Measurements from ENCODE around the gene E2F1.

E2F1 gene
- long read RNA-seq, partial matches to known transcripts, result 5 of 17 reads
- long read RNA-seq, other reads (novel, unspliced or antisense), result 11 of 17 reads

- H3K27me3 ChIP-seq (ENCODE audit: insufficient read depth, poor library complexity, severe bottlenecking), result no peaks in the 10 kb centered on the region
- peak within 1 kb of the TSS; percentile 62 for H3K27ac ChIP-seq (replicated peaks)
- DNase-seq (ENCODE audit: low read depth in 1 of 2, low spot score in 1 of 2), result peak; percentile 74 to 96
- H3K4me3 ChIP-seq (replicated peaks; ENCODE audit: insufficient read depth, low read length), result peak within 1 kb of the TSS; percentile 75
- TF ChIP-seq POLR2AphosphoS5 (IDR thresholded peaks at IDR 0.05; ENCODE audit: low read depth) (peak; percentile 60; the same call in 1 of the 2 replicates), SPI1 (IDR thresholded peaks at IDR 0.05; ENCODE audit: borderline replicate concordance, low read depth) (no peak), GABPA (IDR thresholded peaks at IDR 0.05; ENCODE audit: low read depth) (no peak)
These were observed at the start of gene E2F1 for GRCh38 chr20:33686100-33686983. TSS of gene E2F1 (minus strand) at chr20:33686385. CDS start at chr20:33686264, 121 bp downstream.

GRCh38 chr20:33733654-33734576 lies 47.7 kb upstream of the E2F1 start:
- H3K27ac ChIP-seq (replicated peaks), result peak overlapping the region; percentile 59
- DNase-seq (ENCODE audit: low read depth in 1 of 2, low spot score in 1 of 2), result peak in 1 of 2 experiments; percentile 66
- no peak overlapping the region for H3K4me3 ChIP-seq (replicated peaks; ENCODE audit: insufficient read depth, low read length)
- no peaks in the 10 kb centered on the region for H3K27me3 ChIP-seq (ENCODE audit: insufficient read depth, poor library complexity, severe bottlenecking)
- TF ChIP-seq SPI1 (IDR thresholded peaks at IDR 0.05; ENCODE audit: borderline replicate concordance, low read depth), result peak; percentile 92
- no peak for TF ChIP-seq GABPA (IDR thresholded peaks at IDR 0.05; ENCODE audit: low read depth)

GRCh38 chr20:33732166-33732970 lies 46.2 kb upstream of the E2F1 start:
- Histone ChIP-seq H3K4me3 (replicated peaks; ENCODE audit: insufficient read depth, low read length) (peak overlapping the region; percentile 49), H3K27ac (replicated peaks) (peak overlapping the region; percentile 76), H3K27me3 (ENCODE audit: insufficient read depth, poor library complexity, severe bottlenecking) (no peaks in the 10 kb centered on the region)
- TF ChIP-seq GABPA (IDR thresholded peaks at IDR 0.05; ENCODE audit: low read depth), result no peak
- peak; percentile 54; the same call in 1 of the 2 replicates for TF ChIP-seq POLR2AphosphoS5 (IDR thresholded peaks at IDR 0.05; ENCODE audit: low read depth)
- TF ChIP-seq SPI1 (IDR thresholded peaks at IDR 0.05; ENCODE audit: borderline replicate concordance, low read depth), result peak; percentile 10; the same call in 1 of the 2 replicates
- no peak for TF ChIP-seq REST (IDR thresholded peaks at IDR 0.05; ENCODE audit: insufficient replicate concordance, low read depth)
- no peak for TF ChIP-seq CTCF (IDR thresholded peaks at IDR 0.05; ENCODE audit: insufficient read depth, low read length)
- peak; percentile 82 to 91 for DNase-seq (ENCODE audit: low read depth in 1 of 2, low spot score in 1 of 2)

GRCh38 chr20:33731693-33732165 lies 45.5 kb upstream of the E2F1 start, which contains the start of gene ZNF341:
TSS of gene ZNF341 (plus strand) at chr20:33731996. CDS start at chr20:33732022, 26 bp downstream.
- peak within 1 kb of the TSS; percentile 55 for H3K4me3 ChIP-seq (replicated peaks; ENCODE audit: insufficient read depth, low read length)
- H3K27ac ChIP-seq (replicated peaks), result peak within 1 kb of the TSS; percentile 76
- no peak for TF ChIP-seq SPI1 (IDR thresholded peaks at IDR 0.05; ENCODE audit: borderline replicate concordance, low read depth)
- no peak for TF ChIP-seq REST (IDR thresholded peaks at IDR 0.05; ENCODE audit: insufficient replicate concordance, low read depth)
- TF ChIP-seq CTCF (IDR thresholded peaks at IDR 0.05; ENCODE audit: insufficient read depth, low read length), result peak; percentile 50
- TF ChIP-seq POLR2AphosphoS5 (IDR thresholded peaks at IDR 0.05; ENCODE audit: low read depth), result 0 out of 2 replicates have a peak, but pooled peaks have one; percentile 10
- DNase-seq (ENCODE audit: low read depth in 1 of 2, low spot score in 1 of 2), result peak in 1 of 2 experiments; percentile 91
- H3K27me3 ChIP-seq (ENCODE audit: insufficient read depth, poor library complexity, severe bottlenecking), result no peaks in the 10 kb centered on the region

All from HL-60 (cell line).